Endothelial cell of umbilical vein (primary cell): ENCODE measurements around the gene AP5S1. TPM values are rescaled to one million over a fixed set of nuclear protein-coding genes. Genes with fewer than 3 reads are reported as not detected.

Experiments
- BruUV-seq: library from RNA; stranded (reverse); fragments of 400-500 nt; replicated peaks from 2 replicates; lab custom pipeline; 2021; lab: Mats Ljungman, UMichigan
- CTCF ChIA-PET: fragments of 300-600, 350-600 bp; sonication (Branson Sonifier 250); formaldehyde crosslinking; loops from one replicate; lab custom pipeline; 2021; ENCODE audit warnings: antibody characterized with exemption, inconsistent platforms; lab: Charles Lee
- POLR2A ChIA-PET: fragments of 300-600, 350-600 bp; sonication (Branson Sonifier 250); formaldehyde crosslinking; loops from one replicate; lab custom pipeline; 2021; ENCODE audit warnings: antibody characterized with exemption, inconsistent platforms; lab: Charles Lee
- DNase-seq: peaks from one replicate; pipeline ENCODE4 v3.0.0-alpha.2; 2011; ENCODE audit warnings: low read depth, low spot score
- FAIRE-seq: peaks from 2 replicates; lab custom pipeline; 2011; peaks lifted over from hg19 to GRCh38; lab: Jason Lieb, UNC
- H2AFZ ChIP-seq: 2 replicates; pipeline ENCODE4 v1.6.0; 2012; ENCODE audit warnings: low read depth, low read length, control low read depth, inconsistent platforms
- H3K27ac ChIP-seq: 2 replicates; pipeline ENCODE4 v1.5.1; 2011; ENCODE audit warnings: low read depth, mild to moderate bottlenecking, control low read depth, low read length, moderate library complexity; ENCODE audit not compliant: insufficient read depth
- H3K27me3 ChIP-seq, 2 experiments: 2 replicates each; pipeline versions ENCODE4 v1.6.0 to v1.6.1; 2011; ENCODE audit warnings: low read length in 2 of 2, mixed read lengths in 1 of 2; ENCODE audit not compliant: control insufficient read depth in 2 of 2, insufficient read depth in 2 of 2
- H3K36me3 ChIP-seq, 2 experiments: 2 replicates in 1 of 2; 3 replicates in 1 of 2; pipeline ENCODE4 v1.5.1; 2011; ENCODE audit warnings: low read length in 2 of 2, mild to moderate bottlenecking in 1 of 2, moderate library complexity in 1 of 2; ENCODE audit not compliant: control insufficient read depth in 2 of 2, insufficient read depth in 2 of 2; ENCODE audit errors: extremely low read depth in 1 of 2
- H3K4me1 ChIP-seq: 3 replicates; pipeline ENCODE4 v1.5.1; 2011; ENCODE audit warnings: mild to moderate bottlenecking, low read length; ENCODE audit not compliant: control insufficient read depth, insufficient read depth; ENCODE audit errors: extremely low read depth
- H3K4me2 ChIP-seq: 2 replicates; pipeline ENCODE4 v1.6.1; 2011; ENCODE audit warnings: low read length, control low read depth, mixed read lengths; ENCODE audit not compliant: insufficient read depth
- H3K4me3 ChIP-seq, 3 experiments: fragments of 200-600 bp in 1 of 3; sonication (generic), shearing (Covaris generic) in 1 of 3; replicated peaks in 1 of 3; 2 replicates each; pipeline ENCODE4 v1.5.1; 2011 to 2016; ENCODE audit warnings: control low read depth in 3 of 3, low read length in 3 of 3, mild to moderate bottlenecking in 2 of 3, inconsistent platforms in 1 of 3, low read depth in 1 of 3, moderate library complexity in 1 of 3; ENCODE audit not compliant: insufficient read depth in 1 of 3
- H3K79me2 ChIP-seq: 2 replicates; pipeline ENCODE4 v1.6.0; 2012; ENCODE audit warnings: low read length, inconsistent platforms; ENCODE audit not compliant: control insufficient read depth, insufficient read depth
- H3K9ac ChIP-seq: replicated peaks from 2 replicates; pipeline ENCODE3; 2011; ENCODE audit warnings: low read length, control low read depth; ENCODE audit not compliant: insufficient read depth; ENCODE audit errors: extremely low read depth
- H3K9me1 ChIP-seq: replicated peaks from 3 replicates; pipeline ENCODE4 v1.6.0; 2011; ENCODE audit warnings: mild to moderate bottlenecking, low read length; ENCODE audit not compliant: control insufficient read depth, insufficient read depth; ENCODE audit errors: extremely low read depth
- H3K9me3 ChIP-seq: replicated peaks from 2 replicates; pipeline ENCODE4 v1.5.1; 2012; ENCODE audit warnings: low read length, inconsistent platforms; ENCODE audit not compliant: control insufficient read depth, insufficient read depth
- H4K20me1 ChIP-seq: replicated peaks from 2 replicates; pipeline ENCODE3; 2011; ENCODE audit warnings: mild to moderate bottlenecking, low read length; ENCODE audit not compliant: control insufficient read depth, insufficient read depth; ENCODE audit errors: extremely low read depth
- CTCF ChIP-seq, 2 donors: IDR thresholded peaks; 1 replicate in 1 of 2; 2 replicates in 1 of 2; pipeline ENCODE4 v1.5.1; 2011; ENCODE audit warnings: low read length in 2 of 2, mild to moderate bottlenecking in 2 of 2, moderate library complexity in 2 of 2, control low read depth in 1 of 2, inconsistent platforms in 1 of 2, low read depth in 1 of 2; ENCODE audit not compliant: insufficient read depth in 1 of 2; ENCODE audit errors: extremely low read depth in 1 of 2
- EZH2 ChIP-seq: IDR thresholded peaks from 2 replicates; pipeline ENCODE4 v1.6.1; 2012; ENCODE audit warnings: borderline replicate concordance, low read depth, mild to moderate bottlenecking, moderate library complexity, low read length, inconsistent platforms; ENCODE audit not compliant: severe bottlenecking
- FOS ChIP-seq: IDR thresholded peaks from 2 replicates; pipeline ENCODE4 v1.6.1; 2011; ENCODE audit warnings: mild to moderate bottlenecking, low read length, moderate library complexity, borderline replicate concordance; ENCODE audit not compliant: insufficient read depth
- GATA2 ChIP-seq: IDR thresholded peaks from 2 replicates; pipeline ENCODE4 v1.7.0; 2011; ENCODE audit warnings: low read depth, mild to moderate bottlenecking, moderate library complexity, mixed read lengths, low read length; ENCODE audit not compliant: insufficient read length, insufficient read depth
- JUN ChIP-seq: IDR thresholded peaks from 2 replicates; pipeline ENCODE4 v1.6.1; 2011; ENCODE audit warnings: borderline replicate concordance, low read depth; ENCODE audit not compliant: insufficient read length, insufficient read depth
- MAX ChIP-seq: IDR thresholded peaks from 2 replicates; pipeline ENCODE4 v1.6.1; 2011; ENCODE audit not compliant: insufficient read depth, insufficient read length
- MYC ChIP-seq: IDR thresholded peaks from one replicate; pipeline ENCODE4 v1.6.1; 2011; ENCODE audit warnings: mild to moderate bottlenecking, low read depth, low read length
- POLR2A ChIP-seq: IDR thresholded peaks from 2 replicates; pipeline ENCODE4 v1.6.1; 2012; ENCODE audit warnings: low read depth, mild to moderate bottlenecking, control low read depth, low read length
- POLR2AphosphoS5 ChIP-seq: IDR thresholded peaks from 2 replicates; pipeline ENCODE4 v1.6.1; 2012; ENCODE audit warnings: low read depth, mild to moderate bottlenecking, control low read depth, low read length, moderate library complexity; ENCODE audit not compliant: insufficient read depth
- dilution Hi-C: fragments of 300-500 bp; cut with MboI; formaldehyde crosslinking; loops from one replicate; pipeline ENCODE4 v1.15.0; 2019; ENCODE audit warnings: low sequenced_read_pairs; ENCODE audit not compliant: extremely low pct_ligation_motif_present
- intact Hi-C: fragments of 100-400 bp; cut with micrococcal nuclease; formaldehyde crosslinking; loops from one replicate; pipeline ENCODE4 v1.10.0; 2022
- polyA plus RNA-seq, 4 experiments: library from polyadenylated mRNA; depleted of rRNA in 3 of 4; stranded (reverse) in 3 of 4; unstranded in 1 of 4; fragments of >200 nt; gene quantifications; 2 replicates each; pipeline versions ENCODE4 v1.2.1 to v1.2.3, GENCODE V29; 2011 to 2012; ENCODE audit warnings: missing spikeins in 1 of 4
- total RNA-seq: library from RNA; stranded (reverse); gene quantifications from 2 replicates; pipeline ENCODE4 v1.2.3, GENCODE V29; 2021

Gene AP5S1
- total and polyA plus RNA-seq, 2 donors (not counting 3 experiments of a cell fraction or from before 2014, with no cell fraction given): 15.7 to 22.0 TPM

DNA sequence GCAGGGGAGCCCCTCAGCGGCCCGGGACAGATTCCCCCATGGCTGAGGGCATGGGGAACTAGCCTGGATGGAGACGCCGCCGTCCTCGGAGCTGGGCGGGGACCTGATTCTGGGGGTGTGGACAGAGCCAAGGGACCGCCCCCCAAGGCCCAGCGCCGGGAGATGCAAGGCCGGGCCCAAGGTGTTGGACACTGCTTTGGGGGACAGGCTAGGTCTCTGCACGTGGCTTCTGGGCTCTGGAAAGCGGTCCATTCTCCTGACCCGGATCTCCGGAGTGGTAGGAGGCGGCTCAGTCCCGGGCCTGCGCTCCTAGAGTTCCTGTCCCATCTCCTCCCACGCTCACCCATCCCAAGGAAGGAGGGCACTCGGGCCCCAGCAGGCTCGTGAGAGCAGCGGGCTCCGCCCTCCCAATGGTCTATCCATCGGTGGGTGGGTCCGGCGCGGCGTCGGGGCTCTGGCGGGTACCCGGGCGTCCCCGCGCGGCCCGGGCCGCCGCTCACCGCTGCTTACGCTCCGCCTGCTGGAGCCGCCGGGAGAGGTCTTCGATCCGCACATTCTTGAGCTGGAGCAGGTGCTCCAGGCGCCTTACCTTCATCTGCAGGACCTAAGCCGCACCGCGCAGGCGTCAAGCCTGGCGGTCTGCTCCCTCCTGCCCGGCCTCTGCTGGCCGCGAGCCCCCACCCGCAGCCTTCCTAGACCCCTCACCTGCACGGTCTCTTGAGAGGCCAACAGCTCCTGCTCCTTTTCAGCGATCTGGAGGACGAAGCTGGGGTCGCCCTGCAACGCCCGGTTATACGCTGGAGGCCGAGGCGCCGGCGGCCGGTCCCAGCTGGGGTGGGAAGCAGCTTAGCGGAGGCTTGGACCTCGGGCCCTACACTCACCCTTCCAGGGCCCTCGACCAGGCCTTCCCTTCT, 42.4 kb upstream of the AP5S1 start:
- Histone ChIP-seq H3K27me3 (peaks cover 8 to 19% of the 10 kb centered on the region in 2 experiments), H3K36me3 (no peaks in the 10 kb centered on the region), H3K9me1 (no peaks in the 10 kb centered on the region), H3K4me3 (peak overlapping the region; percentile 26 to 57 (median 34)), H3K27ac (no peak overlapping the region), H3K79me2 (no peaks in the 10 kb centered on the region), H3K9me3 (no peaks in the 10 kb centered on the region), H2AFZ (peak overlapping the region; percentile 88), H4K20me1 (no peaks in the 10 kb centered on the region), H3K4me1 (peaks cover 15% of the 10 kb centered on the region), H3K9ac (no peak overlapping the region), H3K4me2 (peak overlapping the region; percentile 74)
- FAIRE-seq: peak; percentile 78
- peak; percentile 39 for DNase-seq
- intact Hi-C loops (loop anchor here (1.0 kb wide), 1 partner anchor 10 kb away; no protein-coding TSS in a partner anchor), dilution Hi-C loops (no loop called here)
- ChIA-PET CTCF (interaction anchor here (0.6 to 3.3 kb wide), 13 partner anchors 8 to 214 kb away, joined by 3 to 34 read pairs (median 5); partner anchors contain the start of genes ADISSP, AP5S1, CENPB and HSPA12B), POLR2A (interaction anchor here (1.5 kb wide), 1 partner anchor 10 kb away, joined by 4 read pairs; the partner anchor contains the start of gene ADISSP)
- BruUV-seq: no TSS peak
- no peak for TF ChIP-seq POLR2AphosphoS5
- no peak for TF ChIP-seq JUN
- TF ChIP-seq EZH2: peak; percentile 70
- TF ChIP-seq FOS: no peak
- TF ChIP-seq POLR2A: no peak
- TF ChIP-seq CTCF (IDR thresholded peaks at IDR 0.05; ENCODE audit: extremely low read depth in 1 of 2, insufficient read depth in 1 of 2, low read depth in 1 of 2, low read length in 2 of 2): peak in 1 of 2 donors; percentile 4
- no peak for TF ChIP-seq MAX
- TF ChIP-seq GATA2: no peak
- no peak for TF ChIP-seq MYC
